ENCODE data around the gene NASP. TPM values are rescaled to one million over a fixed set of nuclear protein-coding genes. Genes with fewer than 3 reads are reported as not detected.

Gene NASP
- total and polyA plus RNA-seq, 2 of the 13 experiments (the other 11 are each of a cell fraction or from before 2014, with no cell fraction given) = 132 to 256 TPM

DNA sequence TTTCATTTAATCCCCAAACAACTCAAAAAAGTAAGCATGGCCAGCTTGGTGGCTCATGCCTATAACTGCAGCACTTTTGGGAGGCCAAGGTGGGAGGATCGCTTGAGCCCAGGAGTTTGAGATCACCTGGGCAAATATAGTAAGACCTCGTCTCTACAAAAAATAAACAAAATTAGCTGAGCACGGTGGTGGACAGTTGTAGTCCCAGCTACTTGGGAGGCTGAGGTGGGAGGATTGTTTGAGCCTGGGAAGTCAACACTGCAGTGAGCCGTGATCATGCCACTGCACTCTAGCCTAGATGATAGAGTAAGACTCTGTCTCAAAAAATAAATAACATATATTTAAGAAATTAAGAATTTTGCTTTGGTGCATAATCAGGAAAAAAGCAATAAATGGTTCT lies 39.3 kb upstream of the NASP start (continued):
- TF ChIP-seq ZSCAN30 (CRISPR knock-in tag; IDR thresholded peaks at IDR 0.05) (no peak), KDM5A (IDR thresholded peaks at IDR 0.05; ENCODE audit: borderline replicate concordance, low read length) (no peak)

GRCh38 chr1:45545019-45545493 lies 38.8 kb upstream of the NASP start:
- H3K27ac ChIP-seq (ENCODE audit: extremely low read length, insufficient read depth, low read length) = peak overlapping the region; percentile 86
- no peak for TF ChIP-seq KDM4B (CRISPR knock-in tag; IDR thresholded peaks at IDR 0.05)
- 0 out of 2 replicates have a peak, but pooled peaks have one; percentile 7 for TF ChIP-seq ZFP91 (CRISPR knock-in tag; IDR thresholded peaks at IDR 0.05; ENCODE audit: borderline replicate concordance)
- TF ChIP-seq ELF1 (CRISPR knock-in tag; IDR thresholded peaks at IDR 0.05) = peak; percentile 63
- TF ChIP-seq, protein P1, sequence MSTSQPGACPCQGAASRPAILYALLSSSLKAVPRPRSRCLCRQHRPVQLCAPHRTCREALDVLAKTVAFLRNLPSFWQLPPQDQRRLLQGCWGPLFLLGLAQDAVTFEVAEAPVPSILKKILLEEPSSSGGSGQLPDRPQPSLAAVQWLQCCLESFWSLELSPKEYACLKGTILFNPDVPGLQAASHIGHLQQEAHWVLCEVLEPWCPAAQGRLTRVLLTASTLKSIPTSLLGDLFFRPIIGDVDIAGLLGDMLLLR (CRISPR knock-in tag; IDR thresholded peaks at IDR 0.05) = no peak
- TF ChIP-seq ZFY (CRISPR knock-in tag; IDR thresholded peaks at IDR 0.05) = 0 out of 2 replicates have a peak, but pooled peaks have one; percentile 3
- TF ChIP-seq, protein P2, sequence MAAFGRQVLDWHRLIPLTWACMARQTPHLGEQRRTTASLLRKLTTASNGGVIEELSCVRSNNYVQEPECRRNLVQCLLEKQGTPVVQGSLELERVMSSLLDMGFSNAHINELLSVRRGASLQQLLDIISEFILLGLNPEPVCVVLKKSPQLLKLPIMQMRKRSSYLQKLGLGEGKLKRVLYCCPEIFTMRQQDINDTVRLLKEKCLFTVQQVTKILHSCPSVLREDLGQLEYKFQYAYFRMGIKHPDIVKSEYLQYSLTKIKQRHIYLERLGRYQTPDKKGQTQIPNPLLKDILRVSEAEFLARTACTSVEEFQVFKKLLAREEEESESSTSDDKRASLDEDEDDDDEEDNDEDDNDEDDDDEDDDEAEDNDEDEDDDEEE (CRISPR knock-in tag; IDR thresholded peaks at IDR 0.05) = no peak
- TF ChIP-seq ELF3 (CRISPR knock-in tag; IDR thresholded peaks at IDR 0.05) = peak; percentile 62
- 0 out of 2 replicates have a peak, but pooled peaks have one; percentile 34 for TF ChIP-seq ZNF430 (CRISPR knock-in tag; IDR thresholded peaks at IDR 0.05)
- TF ChIP-seq, protein P3, sequence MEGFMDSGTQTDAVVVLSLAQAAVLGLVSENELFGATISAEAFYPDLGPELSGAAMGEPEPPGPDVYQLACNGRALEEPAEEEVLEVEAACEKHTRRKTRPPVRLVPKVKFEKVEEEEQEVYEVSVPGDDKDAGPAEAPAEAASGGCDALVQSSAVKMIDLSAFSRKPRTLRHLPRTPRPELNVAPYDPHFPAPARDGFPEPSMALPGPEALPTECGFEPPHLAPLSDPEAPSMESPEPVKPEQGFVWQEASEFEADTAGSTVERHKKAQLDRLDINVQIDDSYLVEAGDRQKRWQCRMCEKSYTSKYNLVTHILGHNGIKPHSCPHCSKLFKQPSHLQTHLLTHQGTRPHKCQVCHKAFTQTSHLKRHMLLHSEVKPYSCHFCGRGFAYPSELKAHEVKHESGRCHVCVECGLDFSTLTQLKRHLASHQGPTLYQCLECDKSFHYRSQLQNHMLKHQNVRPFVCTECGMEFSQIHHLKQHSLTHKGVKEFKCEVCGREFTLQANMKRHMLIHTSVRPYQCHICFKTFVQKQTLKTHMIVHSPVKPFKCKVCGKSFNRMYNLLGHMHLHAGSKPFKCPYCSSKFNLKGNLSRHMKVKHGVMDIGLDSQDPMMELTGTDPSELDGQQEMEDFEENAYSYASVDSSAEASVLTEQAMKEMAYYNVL (CRISPR knock-in tag; IDR thresholded peaks at IDR 0.05; ENCODE audit: borderline replicate concordance) = 0 out of 2 replicates have a peak, but pooled peaks have one; percentile 1
- TF ChIP-seq ZNF432 (CRISPR knock-in tag; IDR thresholded peaks at IDR 0.05; ENCODE audit: borderline replicate concordance) = no peak
- no TSS peak for BruUV-seq (replicated peaks)
- H4K20me1 ChIP-seq (ENCODE audit: insufficient read depth, low read length) = no peaks in the 10 kb centered on the region
- no peak for DNase-seq (ENCODE audit: low spot score)
- in situ Hi-C loops (cut with HindIII; ENCODE audit: extremely low pct_ligation_motif_present, low pct_unique_long_range_greater_than_20kb) = no loop called here
- H3K4me1 ChIP-seq (ENCODE audit: insufficient read depth, low read length) = peaks cover 51% of the 10 kb centered on the region
- H3K27me3 ChIP-seq (ENCODE audit: control insufficient read depth in 1 of 2, insufficient read depth in 2 of 2, low read length in 2 of 2) = no peaks in the 10 kb centered on the region
- no peaks in the 10 kb centered on the region for H3K79me2 ChIP-seq (ENCODE audit: insufficient read depth, low read length)
- no peak for FAIRE-seq
- H3K4me2 ChIP-seq (ENCODE audit: low read depth, low read length) = peak overlapping the region; percentile 85
- H2AFZ ChIP-seq (ENCODE audit: low read length) = peak overlapping the region; percentile 95
- WGBS (ENCODE audit: low lambda C conversion rate) = 26% methylated on average over 5 of the region's 6 CpGs
- POLR2A ChIA-PET = interaction anchor here (0.5 to 29.7 kb wide), 10 partner anchors 9 to 206 kb away, joined by 3 to 690 read pairs (median 7); partner anchors contain the start of genes CCDC163, MMACHC, PRDX1 and TOE1
- CTCF ChIA-PET (ENCODE audit: low intra/inter-chr PET ratio, low total read pairs) = interaction anchor here (1.4 kb wide), 1 partner anchor 25 kb away, joined by 4 read pairs; no protein-coding TSS in a partner anchor
- no peaks in the 10 kb centered on the region for H3K36me3 ChIP-seq (replicated peaks in 1 of 2; ENCODE audit: control insufficient read depth in 1 of 2, insufficient read depth in 2 of 2, low read length in 2 of 2)
- H3K9me3 ChIP-seq (ENCODE audit: low read length) = no peaks in the 10 kb centered on the region
- H3K4me3 ChIP-seq (replicated peaks in 1 of 3; ENCODE audit: insufficient read depth in 1 of 3, low read depth in 2 of 3, low read length in 3 of 3) = peak overlapping the region; percentile 13 to 65 (median 48)
- intact Hi-C loops (cut with micrococcal nuclease; ENCODE audit: unreplicated experiment) = loop anchor here (1.0 kb wide), 1 partner anchor 23 kb away; no protein-coding TSS in a partner anchor
- peak; percentile 55 for ATAC-seq
- peak overlapping the region; percentile 69 for H3K9ac ChIP-seq (ENCODE audit: insufficient read depth, low read depth, low read length)

Measured in HepG2 (cell line).